Effector CD4-positive, alpha-beta T cell (primary cell): ENCODE measurements around the gene SOX10.
"Not testable (repeated sequence)": the region's sequence is repeated elsewhere in the genome, so short reads cannot be mapped to it uniquely, and the experiment has no call there.

ENCODE experiments used
- DNase-seq: peaks from one replicate; pipeline ENCODE4 v3.0.0-alpha.2; 2020

SOX10 gene

GRCh38 chr22:37959231-37959825, 25.0 kb downstream of the SOX10 start:
- no peak for DNase-seq

GRCh38 chr22:37957232-37957631, 27.1 kb downstream of the SOX10 start:
- no peak for DNase-seq

- DNase-seq = not testable (repeated sequence)
Measured at GRCh38 chr22:37955825-37956397, 28.4 kb downstream of the SOX10 start.

- no peak for DNase-seq
Measured at GRCh38 chr22:37954686-37955085, 29.7 kb downstream of the SOX10 start.

GRCh38 chr22:37953437-37954179, 30.7 kb downstream of the SOX10 start, which contains the start of the genes C22orf23 and POLR2F:
TSS of gene C22orf23 (minus strand) at chr22:37953601. CDS start at chr22:37953149, 452 bp downstream.
TSS of gene POLR2F (plus strand) at chr22:37953699. CDS start at chr22:37953788, 89 bp downstream.
- peak; percentile 98 for DNase-seq

- no peak for DNase-seq
Measured at GRCh38 chr22:37953062-37953436, 31.3 kb downstream of the SOX10 start.

- not testable (repeated sequence) for DNase-seq
Measured at GRCh38 chr22:37952629-37953028, 31.7 kb downstream of the SOX10 start.

GRCh38 chr22:37951305-37951704, 33.0 kb downstream of the SOX10 start:
- DNase-seq = no peak

GRCh38 chr22:37947142-37947795, 37.1 kb downstream of the SOX10 start:
- not testable (repeated sequence) for DNase-seq

- not testable (repeated sequence) for DNase-seq
Measured at GRCh38 chr22:37944423-37944822, 39.9 kb downstream of the SOX10 start.

- no peak for DNase-seq
Measured at GRCh38 chr22:37943825-37944198, 40.5 kb downstream of the SOX10 start.

GRCh38 chr22:37943136-37943824, 41.1 kb downstream of the SOX10 start:
- no peak for DNase-seq

- DNase-seq = no peak
Measured at GRCh38 chr22:37942133-37942532, 42.2 kb downstream of the SOX10 start.

GRCh38 chr22:37940698-37941376, 43.5 kb downstream of the SOX10 start:
- DNase-seq = no peak

GRCh38 chr22:37933711-37934376, 50.5 kb downstream of the SOX10 start:
- peak; percentile 72 for DNase-seq

GRCh38 chr22:37932821-37933578, 51.4 kb downstream of the SOX10 start:
- DNase-seq = no peak

- DNase-seq = no peak
Measured at GRCh38 chr22:37932401-37932800, 52.0 kb downstream of the SOX10 start.

GRCh38 chr22:37931893-37932389, 52.4 kb downstream of the SOX10 start:
- no peak for DNase-seq

- no peak for DNase-seq
Measured at GRCh38 chr22:37930952-37931440, 53.4 kb downstream of the SOX10 start.

GRCh38 chr22:37930270-37930951, 53.9 kb downstream of the SOX10 start:
- DNase-seq = no peak
